GM18951 (cell line): ENCODE measurements around the gene GCAT.

Experiments
- POLR2A ChIP-seq: IDR thresholded peaks from 4 replicates; pipeline ENCODE4 v1.6.1; 2011; ENCODE audit warnings: mild to moderate bottlenecking; ENCODE audit not compliant: insufficient read length, insufficient read depth; ENCODE audit errors: extremely low read depth
- in situ Hi-C: fragments of 300-500 bp; cut with MboI; formaldehyde crosslinking; loops from one replicate; pipeline ENCODE4 v1.12.0; 2022; ENCODE audit warnings: low sequenced_read_pairs, mixed read lengths, inconsistent platforms; ENCODE audit not compliant: unreplicated experiment

GCAT gene

GRCh38 chr22:37823134-37823985 lies 15.6 kb downstream of the GCAT start, which contains the start of gene GALR3:
GALR3 (plus strand) TSS chr22:37823382; CDS start chr22:37823407, 25 bp downstream.
- no peak for TF ChIP-seq POLR2A

GRCh38 chr22:37824674-37825641 lies 17.2 kb downstream of the GCAT start:
- TF ChIP-seq POLR2A, result no peak
- in situ Hi-C loops, result no loop called here

More at GRCh38 chr22:37823134-37823985, 15.6 kb downstream of the GCAT start, which contains the start of gene GALR3:
- in situ Hi-C loops, result no loop called here

DNA sequence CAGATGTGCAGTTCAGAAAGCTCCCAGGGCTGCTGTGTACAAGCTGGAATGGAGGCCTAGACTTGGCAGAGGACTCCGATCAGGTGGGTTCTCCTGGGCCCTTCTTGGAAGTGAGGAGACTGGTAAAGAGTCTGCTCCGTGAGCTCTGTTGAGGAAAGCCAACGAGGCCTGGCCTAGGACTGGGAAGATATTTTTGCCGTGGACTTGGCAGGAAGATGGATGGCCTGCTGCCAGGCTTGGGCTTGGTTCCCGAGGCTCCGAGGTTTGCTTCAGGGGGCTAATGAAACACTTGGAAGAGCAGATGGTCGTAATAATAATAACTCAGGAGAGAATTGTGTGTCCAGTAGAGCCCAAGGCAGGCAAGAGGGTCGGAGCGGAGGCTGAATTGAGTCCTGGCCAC lies 19.3 kb downstream of the GCAT start:
- in situ Hi-C loops, result no loop called here
- no peak for TF ChIP-seq POLR2A

DNA sequence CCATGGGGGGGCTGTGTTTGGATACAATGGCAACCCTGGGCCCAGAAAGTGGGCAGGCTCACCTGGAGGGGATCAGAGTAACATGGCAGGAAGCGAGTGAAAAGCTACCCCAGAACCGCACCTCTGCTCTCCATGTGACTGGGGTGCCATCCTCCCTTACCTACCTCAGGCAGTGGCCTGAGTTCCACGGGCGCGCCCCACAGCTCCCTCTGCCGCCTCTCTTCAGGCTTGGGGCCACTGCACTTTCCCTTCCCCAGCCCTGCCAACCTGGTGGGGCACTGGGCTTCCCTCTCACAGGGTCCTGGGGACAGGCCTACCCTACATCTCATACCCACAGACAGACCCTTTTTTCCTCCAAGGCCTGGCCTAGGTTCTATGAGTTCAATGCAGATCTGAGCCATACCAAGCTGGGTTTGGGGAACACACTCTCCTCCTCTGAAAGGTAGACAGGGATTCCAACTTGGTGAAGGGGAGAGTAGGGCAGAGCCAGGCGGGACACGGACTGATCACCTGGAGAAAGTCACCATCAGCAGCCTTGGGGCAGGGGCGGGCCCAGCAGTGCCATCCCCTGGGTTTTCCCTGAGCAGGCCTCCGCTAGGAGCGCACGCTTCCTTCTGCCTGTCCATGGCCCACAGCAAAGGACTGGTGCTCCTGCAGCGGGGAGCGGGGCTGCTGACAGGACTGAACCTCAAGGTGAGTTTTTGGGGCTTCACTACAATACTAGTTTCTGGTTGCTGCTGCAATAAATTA lies 22.5 kb downstream of the GCAT start:
- no peak for TF ChIP-seq POLR2A
- in situ Hi-C loops, result no loop called here

GRCh38 chr22:37831472-37831871 lies 23.7 kb downstream of the GCAT start:
- TF ChIP-seq POLR2A, result no peak
- in situ Hi-C loops, result no loop called here

- in situ Hi-C loops, result no loop called here
- no peak for TF ChIP-seq POLR2A
Measured at GRCh38 chr22:37832022-37832857, 24.5 kb downstream of the GCAT start.

DNA sequence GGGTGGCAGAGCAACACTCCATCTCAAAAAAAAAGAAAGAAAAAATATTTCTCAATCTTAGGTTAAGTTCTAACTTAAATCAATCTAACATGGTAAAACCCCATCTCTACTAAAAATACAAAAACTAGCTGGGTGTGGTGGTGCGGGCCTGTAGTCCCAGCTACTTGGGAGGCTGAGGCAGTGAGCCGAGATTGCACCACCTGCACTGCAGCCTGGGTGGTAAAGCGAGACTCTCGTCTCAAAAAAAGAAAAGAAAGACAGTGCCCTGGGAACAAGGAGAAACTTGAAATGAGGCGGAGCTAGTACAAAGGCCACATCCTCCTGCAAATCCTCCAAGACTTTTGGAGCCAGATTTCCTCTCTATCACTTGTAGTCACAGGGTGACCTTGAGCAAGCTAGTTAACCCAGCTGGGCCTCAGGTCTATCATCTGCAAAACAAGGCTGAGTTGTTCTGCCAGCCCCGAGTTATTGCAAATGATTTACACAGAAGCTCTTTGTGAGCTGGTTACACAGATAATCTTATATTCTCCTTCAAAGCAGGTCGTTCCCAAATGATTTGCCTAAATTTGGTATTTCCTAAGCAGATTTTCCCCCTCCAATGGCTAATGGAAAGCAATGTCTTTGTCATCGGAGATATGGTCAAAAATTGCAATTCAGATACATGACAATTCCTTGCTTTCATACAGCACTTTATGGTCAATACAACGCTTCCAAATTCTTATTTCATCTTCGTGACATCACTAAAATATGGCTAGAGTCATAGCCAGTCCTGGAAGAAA lies 34.5 kb downstream of the GCAT start:
- in situ Hi-C loops, result no loop called here

GRCh38 chr22:37843741-37844089 lies 36.0 kb downstream of the GCAT start:
- no peak for TF ChIP-seq POLR2A
- in situ Hi-C loops, result no loop called here

More for the DNA sequence above, 34.5 kb downstream of the GCAT start:
- TF ChIP-seq POLR2A, result no peak

- in situ Hi-C loops, result no loop called here
Measured at GRCh38 chr22:37844904-37845329, 37.2 kb downstream of the GCAT start.

GRCh38 chr22:37846433-37846832 lies 38.7 kb downstream of the GCAT start:
- no peak for TF ChIP-seq POLR2A
- in situ Hi-C loops, result no loop called here

More at GRCh38 chr22:37844904-37845329, 37.2 kb downstream of the GCAT start:
- TF ChIP-seq POLR2A, result no peak

DNA sequence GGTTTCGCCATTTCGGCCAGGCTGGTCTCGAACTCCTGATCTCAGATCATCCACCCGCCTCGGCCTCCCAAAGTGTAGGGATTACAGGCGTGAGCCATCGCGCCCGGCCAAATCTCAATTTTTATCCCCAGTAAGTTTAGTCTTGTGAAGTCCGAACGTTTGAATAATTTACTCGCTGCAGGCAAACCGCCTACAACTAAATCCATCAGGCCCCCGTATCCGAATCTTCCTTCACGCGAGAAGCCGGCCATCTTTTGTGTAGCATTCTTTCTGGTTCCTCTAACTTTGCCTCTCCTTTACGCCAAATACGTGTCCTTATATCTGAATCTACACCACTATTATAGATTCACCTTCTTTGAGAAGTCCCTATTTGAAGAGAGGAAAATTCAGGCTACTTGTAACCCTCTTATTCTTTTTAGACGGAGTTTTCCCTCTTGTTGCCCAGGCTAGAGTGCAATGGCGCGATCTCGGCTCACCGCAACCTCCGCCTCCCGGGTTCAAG lies 40.9 kb downstream of the GCAT start:
- no peak for TF ChIP-seq POLR2A

More for the DNA sequence above, 40.9 kb downstream of the GCAT start:
- in situ Hi-C loops, result no loop called here
